Measurements from ENCODE around the gene URAD.

Gene URAD

DNA sequence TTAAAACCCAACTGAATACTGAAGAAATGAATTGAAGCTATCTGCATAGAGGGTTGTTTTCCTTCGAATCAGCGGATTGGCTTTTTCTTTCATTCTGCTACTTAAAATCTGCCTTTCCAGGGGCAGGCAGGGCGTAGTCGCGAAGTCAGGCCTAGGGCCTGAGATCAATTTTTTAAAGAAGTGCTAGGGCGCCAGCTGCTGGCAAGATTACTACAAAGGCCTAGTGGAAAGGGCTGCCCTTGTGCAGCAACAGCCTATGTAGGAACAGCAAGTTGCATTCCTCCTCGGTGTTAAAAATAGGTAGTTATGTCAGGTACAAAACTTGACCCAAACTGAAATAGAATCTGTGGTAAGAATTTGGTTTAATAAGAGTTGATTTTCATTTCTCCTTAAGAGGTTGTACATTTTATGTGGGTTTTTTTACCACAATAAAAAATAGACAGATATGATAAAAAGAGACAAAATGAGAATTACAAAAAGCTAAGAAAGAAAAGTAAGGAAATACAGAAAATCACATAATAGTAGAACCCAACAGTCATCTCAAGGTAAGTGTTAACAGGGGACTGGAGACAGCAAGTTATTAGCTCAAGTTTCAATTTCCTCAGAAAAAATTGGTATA lies 9.5 kb upstream of the URAD start:
- peak; percentile 46 for DNase-seq

- DNase-seq: no peak
Observed at GRCh38 chr13:27991881-27992280, 3.4 kb upstream of the URAD start.

- DNase-seq: no peak
Observed at GRCh38 chr13:27985600-27985999, 2.9 kb downstream of the URAD start.

- DNase-seq: no peak
Observed at GRCh38 chr13:27982361-27982760, 6.1 kb downstream of the URAD start.

GRCh38 chr13:27981006-27981708 lies 7.3 kb downstream of the URAD start:
- DNase-seq: no peak

DNA sequence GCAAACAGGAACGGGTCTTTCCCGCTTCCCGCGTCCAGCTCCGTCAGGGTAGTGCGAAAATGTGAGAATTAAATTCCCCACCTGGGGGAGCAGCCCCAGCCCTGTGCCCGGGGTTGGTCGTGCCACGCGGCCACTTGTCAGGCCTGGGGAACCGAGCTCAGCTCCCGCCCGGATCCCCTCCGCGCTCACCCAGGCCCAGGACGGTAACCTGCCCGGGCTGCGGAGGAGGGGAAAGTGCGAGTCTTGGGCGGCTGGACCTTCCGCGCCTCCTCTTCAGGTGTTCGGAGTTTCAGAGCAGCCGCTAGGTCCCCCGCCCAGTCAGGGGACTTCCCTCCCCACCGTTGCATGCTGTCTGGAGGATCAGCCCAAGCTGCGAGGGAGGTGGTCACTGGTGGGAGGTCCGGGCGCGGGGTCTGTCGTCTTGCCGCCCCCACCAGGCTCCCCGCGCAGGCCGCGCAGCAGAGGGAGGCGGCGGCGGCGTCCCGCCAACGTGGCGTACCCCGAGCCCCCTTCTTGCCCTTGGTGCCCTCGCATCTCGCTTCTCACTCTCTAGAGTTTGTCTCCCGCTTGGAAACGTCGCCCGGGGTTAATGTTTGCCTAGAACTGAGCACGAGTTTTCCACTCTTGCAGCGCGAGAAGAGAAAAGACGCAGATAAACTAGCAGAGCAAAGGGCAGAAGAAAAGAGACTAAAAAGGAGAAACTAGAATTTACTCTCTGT lies 8.1 kb downstream of the URAD start:
- no peak for DNase-seq

DNA sequence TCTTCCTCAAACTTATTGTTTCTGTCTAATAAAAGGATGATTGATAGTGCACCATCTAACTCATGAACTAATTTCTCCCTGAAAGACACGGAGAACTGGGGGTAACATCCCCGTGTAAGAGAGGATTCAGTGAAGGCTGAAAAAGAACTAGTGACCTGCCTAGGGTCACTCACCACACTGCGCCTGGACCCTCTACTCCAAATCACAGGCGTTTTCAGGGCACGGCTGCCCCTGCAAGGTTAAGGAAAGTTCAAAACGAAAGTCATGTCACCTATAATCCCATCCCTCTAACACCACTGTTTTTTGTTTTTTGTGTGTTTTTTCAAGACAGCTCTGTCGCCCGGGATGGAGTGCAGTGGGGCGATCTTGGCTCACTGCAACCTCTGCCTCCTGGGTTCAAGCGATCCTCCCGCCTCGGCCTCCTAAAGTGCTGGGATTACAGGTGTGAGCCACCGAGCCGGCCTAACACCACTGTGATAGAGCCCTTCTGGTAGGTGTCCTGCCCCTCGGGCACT lies 8.7 kb downstream of the URAD start:
- no peak for DNase-seq

- no peak for DNase-seq
Observed at GRCh38 chr13:27979001-27979643, 9.4 kb downstream of the URAD start.

DNA sequence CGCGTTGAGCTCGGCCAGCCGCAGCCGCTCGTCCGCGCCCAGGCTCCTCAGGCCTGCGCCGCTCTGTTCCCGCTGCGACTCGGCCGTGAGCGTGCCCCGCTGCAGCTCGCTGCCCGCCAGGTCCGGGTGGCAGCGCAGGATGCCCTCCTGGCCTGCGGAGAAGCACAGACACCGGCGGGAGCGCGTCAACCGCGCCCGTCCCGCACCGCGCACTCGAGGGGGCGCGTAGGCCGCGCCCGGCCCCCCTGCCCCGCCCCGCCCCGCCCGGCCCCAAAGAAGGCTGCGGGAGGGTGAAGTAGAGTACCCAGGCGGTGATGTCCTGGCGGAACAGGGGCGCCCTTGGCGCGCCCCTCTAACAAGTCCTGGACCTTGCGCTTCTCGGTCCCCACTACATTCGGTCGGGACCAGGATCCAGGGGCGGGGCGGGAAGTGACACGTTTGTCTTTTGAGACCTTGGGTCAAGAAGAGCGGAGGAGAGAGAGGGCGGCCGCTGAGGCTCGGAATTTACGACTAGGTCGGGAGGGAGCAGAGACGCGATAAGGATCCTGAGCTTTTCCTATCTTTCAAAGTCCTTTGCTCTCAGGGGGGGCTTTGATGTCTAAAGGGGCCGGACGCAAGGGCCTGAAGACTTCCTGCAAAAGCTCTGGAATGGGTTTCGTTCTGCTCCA lies 10.1 kb downstream of the URAD start:
- DNase-seq: no peak

DNA sequence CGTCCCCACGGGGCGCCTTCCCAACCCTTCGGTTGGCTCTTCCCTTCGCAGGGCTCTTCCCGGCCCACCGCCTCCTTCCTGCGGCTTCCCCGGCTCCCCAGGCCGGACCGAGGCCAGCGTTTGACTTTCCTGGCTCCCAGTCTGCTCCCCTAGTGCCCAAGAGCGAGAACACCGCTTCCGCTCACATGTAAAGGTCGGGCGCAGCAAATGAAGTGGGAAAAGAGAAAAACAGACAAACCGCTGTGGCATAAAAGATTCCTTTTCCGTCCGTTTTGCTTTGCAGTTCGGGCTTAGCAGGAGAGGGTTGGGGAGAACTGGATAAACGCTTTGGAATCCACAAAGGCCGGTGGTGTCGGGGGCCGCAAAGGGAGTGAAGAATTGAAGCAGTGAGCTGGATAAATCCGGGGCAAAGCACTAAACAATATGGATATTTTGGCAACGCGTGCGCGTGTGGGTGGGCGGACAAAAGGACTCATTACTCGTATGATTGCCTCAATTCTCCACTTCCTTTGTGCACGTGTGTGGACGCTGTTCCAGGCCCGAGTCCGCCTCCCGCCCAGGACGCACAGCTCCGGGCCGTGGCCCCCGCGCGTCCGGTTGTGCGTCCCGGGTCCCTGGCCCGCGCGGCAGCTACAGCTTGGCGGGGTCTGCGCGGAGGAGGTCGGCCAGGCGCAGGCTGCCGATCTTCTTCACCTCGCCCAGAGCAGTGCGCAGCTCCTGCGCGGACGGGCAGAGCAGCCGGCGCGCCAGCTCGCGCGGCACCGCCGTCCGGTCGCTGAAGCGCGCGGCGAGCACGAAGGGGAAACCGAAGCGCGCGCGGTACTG lies 10.8 kb downstream of the URAD start:
- DNase-seq: no peak

- DNase-seq: no peak
Observed at GRCh38 chr13:27976362-27977091, 12.0 kb downstream of the URAD start.

DNA sequence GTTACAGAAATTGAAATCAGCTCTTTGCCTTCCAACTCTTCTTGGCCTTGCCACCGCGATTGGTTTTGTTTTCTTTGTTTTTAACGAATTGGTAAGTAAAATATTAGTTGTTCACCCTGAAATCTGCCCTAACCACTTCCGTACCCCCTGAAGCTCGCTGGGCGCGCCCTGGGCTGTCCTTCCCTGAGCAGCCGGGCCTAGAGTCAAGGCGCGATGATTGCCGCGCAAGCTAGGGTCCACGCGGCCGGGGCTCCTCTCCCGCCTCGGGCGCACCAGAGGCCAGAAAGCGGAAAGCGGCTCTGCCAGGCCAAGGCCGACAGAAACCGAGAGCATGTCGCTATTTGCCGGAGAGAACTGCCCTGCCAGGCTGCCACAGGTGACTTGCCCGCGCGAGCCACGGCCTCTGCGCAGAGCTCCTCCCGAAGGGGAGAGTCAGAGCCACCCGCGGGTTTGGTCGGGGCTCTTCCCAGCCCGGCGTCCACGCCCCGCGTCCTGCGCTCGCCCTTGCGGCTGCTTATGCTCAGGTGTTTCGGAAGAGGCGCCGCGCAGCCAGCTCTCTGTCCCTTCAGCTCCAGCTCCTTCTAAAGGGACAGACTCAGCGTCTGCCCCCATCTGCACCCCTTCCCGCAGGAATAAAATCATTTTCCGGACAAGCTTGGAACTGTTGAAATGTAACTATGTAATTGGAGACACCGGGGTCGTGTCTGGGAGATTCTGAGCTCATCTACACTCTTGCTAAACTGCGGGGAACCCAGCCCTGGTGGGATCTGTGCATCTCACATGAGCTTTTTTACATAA lies 12.7 kb downstream of the URAD start:
- DNase-seq: no peak

DNA sequence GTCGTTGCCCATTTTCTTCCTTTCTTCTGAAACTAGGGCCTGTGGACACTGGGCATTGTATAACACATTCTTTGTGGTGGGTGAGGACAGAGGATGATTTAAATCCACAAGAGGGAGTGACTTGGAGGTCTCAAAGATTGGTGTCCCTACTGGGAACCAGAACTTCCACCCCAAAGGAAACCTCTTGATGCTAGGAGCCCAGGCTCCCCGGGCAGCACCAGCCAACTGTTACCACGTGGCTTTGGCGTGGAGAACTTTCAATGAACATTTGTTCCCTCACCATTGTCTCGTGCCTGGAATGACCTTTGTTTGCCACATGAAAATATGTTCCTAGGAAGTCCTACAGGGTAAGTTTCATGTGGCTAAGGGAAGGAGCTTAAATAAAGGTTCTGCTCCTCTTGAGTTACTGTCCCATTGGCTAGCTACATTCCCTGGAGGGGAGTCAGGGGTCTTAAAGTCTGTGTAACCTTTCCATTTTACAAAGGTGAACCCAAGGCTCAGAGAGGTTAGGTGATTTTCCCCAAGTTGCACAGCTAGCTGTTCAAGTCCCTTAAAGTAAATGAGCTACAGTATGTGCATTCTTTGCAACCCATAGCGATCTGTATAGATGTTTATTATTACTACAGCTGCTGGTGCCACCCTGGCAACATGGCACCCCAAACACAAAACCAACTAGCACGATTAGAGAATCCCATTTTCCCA lies 14.4 kb downstream of the URAD start:
- DNase-seq: no peak

DNA sequence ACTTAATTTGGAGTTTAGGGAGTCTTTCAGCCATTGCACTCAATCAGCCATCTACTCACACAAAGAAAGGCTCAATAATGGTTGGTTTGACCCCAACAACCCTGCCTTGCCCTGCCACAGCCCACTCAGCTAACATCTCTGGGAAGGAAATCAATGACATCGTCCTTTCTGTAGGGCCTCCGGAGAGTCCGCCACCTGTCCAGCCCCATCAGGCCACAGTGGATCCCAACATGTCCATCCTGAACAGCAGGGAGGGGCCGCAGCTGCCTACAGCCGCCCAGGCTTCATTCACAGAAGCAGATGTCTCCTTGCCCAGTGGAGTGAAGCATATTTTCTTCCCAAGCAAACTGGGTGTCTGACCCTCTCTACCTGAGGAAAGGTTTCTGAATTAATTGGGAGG lies 15.2 kb downstream of the URAD start:
- no peak for DNase-seq

GRCh38 chr13:27972478-27972820 lies 16.0 kb downstream of the URAD start:
- DNase-seq: no peak

DNA sequence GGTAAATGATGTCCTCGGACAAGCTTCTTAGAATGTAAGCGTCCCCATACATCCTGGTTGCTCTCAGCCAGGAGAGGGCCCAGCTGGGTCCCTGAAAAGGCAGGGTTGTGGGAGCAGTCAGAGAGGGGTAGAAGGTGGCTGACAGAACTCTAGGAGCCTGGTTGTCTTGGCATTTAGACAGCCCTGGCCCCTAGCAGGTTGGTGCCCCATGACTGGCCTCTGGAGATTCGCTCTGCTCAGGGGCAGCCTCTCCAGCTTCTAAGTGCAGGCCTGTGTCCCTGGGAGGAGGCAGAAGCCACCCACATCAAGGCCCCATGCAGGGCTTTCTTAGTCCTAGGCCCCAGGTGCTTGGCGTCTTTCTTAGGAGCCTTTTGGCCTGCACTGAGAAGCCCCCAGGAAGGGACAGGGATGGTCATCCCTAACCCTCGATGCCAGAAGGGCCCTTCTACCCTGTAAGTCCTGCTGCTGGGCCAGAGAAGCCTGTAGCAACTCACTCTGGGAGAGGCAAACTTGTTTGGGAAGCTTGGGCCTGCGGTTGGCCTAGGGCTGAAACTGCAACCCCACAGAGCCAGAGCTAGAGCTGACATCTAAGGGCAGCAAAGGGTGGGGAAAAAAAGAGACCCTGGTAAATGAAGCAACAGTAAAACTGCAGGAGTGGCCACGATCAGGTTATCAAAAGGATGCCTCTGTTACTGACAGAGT lies 16.6 kb downstream of the URAD start:
- no peak for DNase-seq

- no peak for DNase-seq
Observed at GRCh38 chr13:27971236-27971645, 17.3 kb downstream of the URAD start.

DNA sequence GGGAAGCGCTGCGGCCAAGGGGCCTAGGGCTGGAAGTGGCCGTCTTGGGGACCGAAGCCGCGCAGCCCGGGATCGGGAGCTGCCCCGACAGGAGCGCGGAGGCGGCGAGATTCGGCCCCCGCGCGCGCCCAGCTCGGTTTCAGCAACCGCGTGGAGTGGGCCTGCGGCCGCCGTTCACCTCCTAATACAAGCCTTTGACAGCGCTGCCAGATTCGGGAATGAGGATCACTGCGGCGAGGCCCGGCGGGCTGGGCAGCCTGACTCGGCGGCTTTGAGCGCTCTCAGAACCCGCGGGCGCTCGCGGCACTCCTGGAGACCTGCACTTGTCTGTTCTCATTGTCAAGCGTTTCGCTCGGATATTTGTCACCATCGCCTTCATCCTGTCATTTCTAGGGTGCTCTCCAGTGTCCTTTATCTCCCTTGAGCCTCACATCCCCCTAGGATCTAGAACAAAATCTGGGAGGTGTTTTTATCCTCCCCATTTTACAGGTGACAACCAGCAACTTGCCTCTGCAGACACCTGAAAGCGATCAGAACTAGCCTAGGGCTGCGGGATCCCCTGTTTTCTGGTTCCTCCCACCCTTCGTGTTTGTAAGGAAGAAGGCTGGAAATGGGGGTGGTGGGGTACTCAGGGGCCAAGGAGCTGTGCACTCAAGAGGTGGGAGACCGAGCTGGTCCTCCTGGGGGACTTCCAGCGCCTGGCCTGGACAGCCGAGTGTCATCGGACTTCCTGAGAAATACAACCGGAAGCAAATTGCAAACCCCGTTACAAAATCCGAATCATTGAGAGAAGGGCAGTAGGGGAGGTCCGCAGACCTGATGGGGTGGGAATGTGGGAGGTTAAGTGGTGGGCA lies 17.9 kb downstream of the URAD start:
- no peak for DNase-seq

Data from activated CD4-positive, alpha-beta T cell treated with anti-CD3 and anti-CD28 coated beads, Interleukin-10, Interleukin-2, amounts not matched to agents 100 ng/mL and 50 ng/mL, durations not matched to agents 16 hours and 8 hours (primary cell).